Osteoblast (primary cell): ENCODE data around the gene RAET1L. TPM values are rescaled to one million over a fixed set of nuclear protein-coding genes. Genes with fewer than 3 reads are reported as not detected.
"Not testable (repeated sequence)": the region's sequence is repeated elsewhere in the genome, so short reads cannot be mapped to it uniquely, and the experiment has no call there.

Source experiments
- DNase-seq: peaks from one replicate; pipeline ENCODE4 v3.0.0; 2011; ENCODE audit warnings: low spot score, mixed read lengths; ENCODE audit not compliant: insufficient read length; ENCODE audit errors: missing footprints
- H2AFZ ChIP-seq: 2 replicates; pipeline ENCODE4 v1.6.0; 2011; ENCODE audit warnings: mild to moderate bottlenecking, low read length
- H3K27ac ChIP-seq: 2 replicates; pipeline ENCODE4 v1.5.1; 2011; ENCODE audit warnings: mild to moderate bottlenecking, low read depth, low read length, moderate library complexity
- H3K27me3 ChIP-seq: 2 replicates; pipeline ENCODE4 v1.6.0; 2012; ENCODE audit warnings: mild to moderate bottlenecking, control low read depth, inconsistent platforms, low read length, moderate library complexity; ENCODE audit not compliant: insufficient read depth
- H3K36me3 ChIP-seq: 2 replicates; pipeline ENCODE4 v1.5.1; 2011; ENCODE audit warnings: mild to moderate bottlenecking, low read length, control low read depth, moderate library complexity; ENCODE audit not compliant: insufficient read depth
- H3K4me1 ChIP-seq: 2 replicates; pipeline ENCODE4 v1.5.1; 2011; ENCODE audit warnings: mild to moderate bottlenecking, low read length, control low read depth, moderate library complexity; ENCODE audit not compliant: insufficient read depth
- H3K4me2 ChIP-seq: 2 replicates; pipeline ENCODE4 v1.6.0; 2011; ENCODE audit warnings: mild to moderate bottlenecking, low read length; ENCODE audit not compliant: insufficient read depth
- H3K4me3 ChIP-seq: fragments of 200-600 bp; sonication (generic); 3 replicates; pipeline ENCODE4 v1.5.1; 2012; ENCODE audit warnings: mild to moderate bottlenecking, low read length, inconsistent platforms; ENCODE audit not compliant: insufficient read depth
- H3K79me2 ChIP-seq: 2 replicates; pipeline ENCODE4 v1.6.0; 2012; ENCODE audit warnings: mild to moderate bottlenecking, low read length, control low read depth, inconsistent platforms; ENCODE audit not compliant: insufficient read depth
- H3K9me3 ChIP-seq: 2 replicates; pipeline ENCODE4 v1.5.1; 2011; ENCODE audit warnings: low read depth, low read length, control low read depth
- H4K20me1 ChIP-seq: 2 replicates; pipeline ENCODE4 v1.6.0; 2012; ENCODE audit warnings: mild to moderate bottlenecking, low read length, control low read depth; ENCODE audit not compliant: insufficient read depth
- total RNA-seq: library from RNA; depleted of rRNA; stranded (reverse); fragments of >200 nt; gene quantifications from 2 replicates; pipeline ENCODE4 v1.2.3, GENCODE V29; 2012
- TF ChIP-seq, protein P1 (sequence below): IDR thresholded peaks from 2 replicates; pipeline ENCODE4 v1.5.1; 2011; ENCODE audit warnings: mild to moderate bottlenecking, low read depth, low read length, moderate library complexity; ENCODE audit errors: extremely low read depth

RAET1L gene
- total RNA-seq, 1 donor, result not detected

DNA sequence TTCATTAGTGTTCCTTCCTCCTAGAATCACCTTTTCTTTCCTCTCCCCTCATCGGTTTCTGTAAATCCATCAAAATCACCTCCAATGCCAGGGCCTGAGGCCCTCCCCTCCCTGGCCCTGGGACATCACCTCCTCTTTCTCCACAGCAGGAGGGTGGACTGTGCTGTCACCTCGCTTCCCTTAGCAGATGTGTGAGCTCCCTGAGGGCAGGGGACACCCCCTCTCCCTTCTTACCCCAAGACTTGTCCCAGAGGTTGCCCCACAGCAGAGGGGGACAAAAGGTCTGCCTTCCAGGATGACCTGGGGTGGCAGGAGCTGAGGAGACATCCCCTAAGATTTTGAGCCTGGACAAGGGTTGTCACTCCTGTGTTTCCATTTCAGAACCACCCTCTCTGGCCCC lies 55.7 kb downstream of the RAET1L start:
- no peaks in the 10 kb centered on the region for H4K20me1 ChIP-seq
- H3K27me3 ChIP-seq, result peaks cover 35% of the 10 kb centered on the region
- H3K9me3 ChIP-seq, result no peaks in the 10 kb centered on the region
- no peaks in the 10 kb centered on the region for H3K4me1 ChIP-seq
- no peaks in the 10 kb centered on the region for H3K79me2 ChIP-seq
- no peak overlapping the region for H2AFZ ChIP-seq
- H3K36me3 ChIP-seq, result no peaks in the 10 kb centered on the region
- H3K4me2 ChIP-seq, result no peak overlapping the region
- peak; percentile 68 for DNase-seq
- H3K4me3 ChIP-seq, result no peak overlapping the region
- no peak overlapping the region for H3K27ac ChIP-seq
- TF ChIP-seq, protein P1, sequence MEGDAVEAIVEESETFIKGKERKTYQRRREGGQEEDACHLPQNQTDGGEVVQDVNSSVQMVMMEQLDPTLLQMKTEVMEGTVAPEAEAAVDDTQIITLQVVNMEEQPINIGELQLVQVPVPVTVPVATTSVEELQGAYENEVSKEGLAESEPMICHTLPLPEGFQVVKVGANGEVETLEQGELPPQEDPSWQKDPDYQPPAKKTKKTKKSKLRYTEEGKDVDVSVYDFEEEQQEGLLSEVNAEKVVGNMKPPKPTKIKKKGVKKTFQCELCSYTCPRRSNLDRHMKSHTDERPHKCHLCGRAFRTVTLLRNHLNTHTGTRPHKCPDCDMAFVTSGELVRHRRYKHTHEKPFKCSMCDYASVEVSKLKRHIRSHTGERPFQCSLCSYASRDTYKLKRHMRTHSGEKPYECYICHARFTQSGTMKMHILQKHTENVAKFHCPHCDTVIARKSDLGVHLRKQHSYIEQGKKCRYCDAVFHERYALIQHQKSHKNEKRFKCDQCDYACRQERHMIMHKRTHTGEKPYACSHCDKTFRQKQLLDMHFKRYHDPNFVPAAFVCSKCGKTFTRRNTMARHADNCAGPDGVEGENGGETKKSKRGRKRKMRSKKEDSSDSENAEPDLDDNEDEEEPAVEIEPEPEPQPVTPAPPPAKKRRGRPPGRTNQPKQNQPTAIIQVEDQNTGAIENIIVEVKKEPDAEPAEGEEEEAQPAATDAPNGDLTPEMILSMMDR, result no peak

DNA sequence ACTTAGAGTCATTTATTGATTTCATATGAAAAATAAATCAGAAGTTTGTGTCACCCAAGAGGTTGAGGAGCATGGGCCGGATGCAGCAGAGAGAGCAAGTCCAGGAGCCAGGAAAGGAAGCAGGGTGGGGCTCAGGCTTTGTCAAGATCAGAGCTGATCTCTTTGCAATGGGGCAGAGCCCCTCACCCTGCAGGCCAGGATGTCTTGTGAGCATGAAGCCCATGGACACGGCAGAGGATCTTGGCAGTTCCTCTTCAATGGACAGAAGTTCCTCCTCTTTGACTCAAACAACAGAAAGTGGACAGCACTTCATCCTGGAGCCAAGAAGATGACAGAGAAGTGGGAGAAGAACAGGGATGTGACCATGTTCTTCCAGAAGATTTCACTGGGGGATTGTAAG lies 56.4 kb downstream of the RAET1L start:
- DNase-seq, H2AFZ ChIP-seq, H3K36me3 ChIP-seq, H3K4me1 ChIP-seq, H3K27ac ChIP-seq, H3K4me3 ChIP-seq, H3K4me2 ChIP-seq, H4K20me1 ChIP-seq, H3K79me2 ChIP-seq, H3K9me3 ChIP-seq: not testable (repeated sequence)
- peaks cover 35% of the 10 kb centered on the region for H3K27me3 ChIP-seq

Other genes with a start within 250 kb of the RAET1L start
- gene LRP11, start 161.2 kb downstream of the RAET1L start, total RNA-seq, result 39.4 and 54.2 TPM in 2 replicates
- 0.36 and 0.88 TPM in 2 replicates for gene RAET1E, start 127.4 kb downstream of the RAET1L start, total RNA-seq
- gene RAET1G, start 102.4 kb downstream of the RAET1L start, total RNA-seq, result 1.5 and 1.8 TPM in 2 replicates
- 2.5 and 3.2 TPM in 2 replicates for gene ULBP2, start 83.5 kb downstream of the RAET1L start, total RNA-seq
- 0.72 and 0.88 TPM in 2 replicates for gene ULBP1, start 61.6 kb downstream of the RAET1L start, total RNA-seq
- 11.2 and 12.7 TPM in 2 replicates for gene ULBP3, start 43.6 kb upstream of the RAET1L start, total RNA-seq
- 3.6 and 3.8 TPM in 2 replicates for gene PPP1R14C, start 117.5 kb upstream of the RAET1L start, total RNA-seq